ENCODE measurements around the gene C10orf67. TPM values are rescaled to one million over a fixed set of nuclear protein-coding genes. Genes with fewer than 3 reads are reported as not detected.

C10orf67 gene
- total and polyA plus RNA-seq, 2 of the 8 experiments (the other 6 are each of a cell fraction or from before 2014, with no cell fraction given): 0.05 to 0.11 TPM

GRCh38 chr10:23198610-23198939 lies 146.0 kb downstream of the C10orf67 start (continued):
- no peak for TF ChIP-seq POU5F1 (IDR thresholded peaks at IDR 0.05; ENCODE audit: low read depth, low read length)
- no peak for TF ChIP-seq SP2 (IDR thresholded peaks at IDR 0.05; ENCODE audit: low read length)
- TF ChIP-seq JUN (IDR thresholded peaks at IDR 0.05; ENCODE audit: low read depth, low read length): no peak
- no peak for TF ChIP-seq MAX (IDR thresholded peaks at IDR 0.05)

Measured in H1 (cell line).